Chondrocyte (in vitro differentiated cells): ENCODE results near the gene PAK1. TPM values are rescaled to one million over a fixed set of nuclear protein-coding genes. Genes with fewer than 3 reads are reported as not detected.

ENCODE experiments used
- DNase-seq: peaks from one replicate; pipeline ENCODE4 v3.0.0; 2021; ENCODE audit warnings: mixed read lengths, low spot score
- H3K27ac Mint-ChIP-seq: one replicate; pipeline ENCODE4 v1.8.0; 2021; ENCODE audit warnings: mild to moderate bottlenecking, moderate library complexity, mixed read lengths; ENCODE audit not compliant: unreplicated experiment
- H3K27me3 Mint-ChIP-seq: 2 replicates; pipeline ENCODE4 v1.8.0; 2021; ENCODE audit warnings: low read depth, mixed read lengths
- H3K36me3 Mint-ChIP-seq: 2 replicates; pipeline ENCODE4 v1.8.0; 2021; ENCODE audit warnings: low read depth, mixed read lengths
- H3K4me1 Mint-ChIP-seq: 2 replicates; pipeline ENCODE4 v1.8.0; 2021; ENCODE audit warnings: low read depth, mild to moderate bottlenecking, mixed read lengths
- H3K4me3 Mint-ChIP-seq: one replicate; pipeline ENCODE4 v1.8.0; 2021; ENCODE audit warnings: mild to moderate bottlenecking, moderate library complexity, mixed read lengths; ENCODE audit not compliant: unreplicated experiment
- H3K9me3 Mint-ChIP-seq: 2 replicates; pipeline ENCODE4 v1.8.0; 2021; ENCODE audit warnings: low read depth, mixed read lengths
- total RNA-seq: library from RNA; stranded (reverse); gene quantifications from 3 replicates; pipeline ENCODE4 v1.2.1, GENCODE V29; 2021
- TF ChIP-seq, protein P1 (sequence below): fragments of 200-600 bp; sonication (generic); IDR thresholded peaks from 2 replicates; pipeline ENCODE4 v1.5.0; 2021; ENCODE audit warnings: antibody characterized with exemption, mild to moderate bottlenecking, moderate library complexity

Gene PAK1
- total RNA-seq, 1 donor from 2014 or later = 28.2 TPM

DNA sequence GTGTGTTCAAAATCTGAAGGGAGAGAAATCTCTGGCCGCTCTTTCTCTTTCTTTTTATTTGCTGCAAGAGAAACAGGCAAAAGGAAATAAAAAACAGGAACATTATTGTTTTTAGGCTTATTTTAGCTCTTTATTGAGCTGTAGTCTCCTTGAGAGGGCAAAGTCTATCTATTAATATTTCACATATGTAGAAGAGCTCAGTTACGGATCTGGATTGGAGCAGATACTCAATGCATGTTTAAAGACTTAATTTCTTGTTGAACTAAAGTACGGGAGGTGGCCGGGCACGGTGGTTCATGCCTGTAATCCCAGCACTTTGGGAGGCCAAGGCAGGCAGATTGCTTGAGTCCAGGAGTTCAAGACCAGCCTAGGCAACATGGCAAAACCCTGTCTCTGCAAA is 94.0 kb downstream of the PAK1 start:
- Mint-ChIP-seq H3K4me1 (peaks cover 34% of the 10 kb centered on the region), H3K9me3 (no peaks in the 10 kb centered on the region), H3K36me3 (peaks cover 11% of the 10 kb centered on the region), H3K4me3 (no peak overlapping the region), H3K27me3 (no peaks in the 10 kb centered on the region), H3K27ac (no peak overlapping the region)
- no peak for DNase-seq
- TF ChIP-seq, protein P1, sequence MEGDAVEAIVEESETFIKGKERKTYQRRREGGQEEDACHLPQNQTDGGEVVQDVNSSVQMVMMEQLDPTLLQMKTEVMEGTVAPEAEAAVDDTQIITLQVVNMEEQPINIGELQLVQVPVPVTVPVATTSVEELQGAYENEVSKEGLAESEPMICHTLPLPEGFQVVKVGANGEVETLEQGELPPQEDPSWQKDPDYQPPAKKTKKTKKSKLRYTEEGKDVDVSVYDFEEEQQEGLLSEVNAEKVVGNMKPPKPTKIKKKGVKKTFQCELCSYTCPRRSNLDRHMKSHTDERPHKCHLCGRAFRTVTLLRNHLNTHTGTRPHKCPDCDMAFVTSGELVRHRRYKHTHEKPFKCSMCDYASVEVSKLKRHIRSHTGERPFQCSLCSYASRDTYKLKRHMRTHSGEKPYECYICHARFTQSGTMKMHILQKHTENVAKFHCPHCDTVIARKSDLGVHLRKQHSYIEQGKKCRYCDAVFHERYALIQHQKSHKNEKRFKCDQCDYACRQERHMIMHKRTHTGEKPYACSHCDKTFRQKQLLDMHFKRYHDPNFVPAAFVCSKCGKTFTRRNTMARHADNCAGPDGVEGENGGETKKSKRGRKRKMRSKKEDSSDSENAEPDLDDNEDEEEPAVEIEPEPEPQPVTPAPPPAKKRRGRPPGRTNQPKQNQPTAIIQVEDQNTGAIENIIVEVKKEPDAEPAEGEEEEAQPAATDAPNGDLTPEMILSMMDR = no peak

DNA sequence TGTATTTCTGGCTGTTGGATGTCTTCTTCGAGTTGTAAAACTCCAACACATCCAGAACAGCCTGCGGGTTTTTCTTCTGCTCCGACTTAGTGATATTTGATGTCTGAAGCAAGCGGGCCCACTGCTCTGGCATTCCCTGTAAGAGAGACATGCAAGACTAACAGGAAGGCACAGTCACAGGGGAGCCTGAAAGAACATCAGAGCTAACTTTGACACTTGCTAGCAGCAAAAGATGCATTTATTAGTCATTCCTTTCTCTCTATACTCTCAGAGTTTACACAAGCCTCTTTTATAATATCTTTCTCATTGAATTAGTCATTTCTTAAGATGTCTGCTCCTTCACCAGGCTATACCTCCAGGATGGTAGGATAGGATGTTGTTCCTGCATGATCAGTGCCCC is 94.6 kb downstream of the PAK1 start:
- peaks cover 35% of the 10 kb centered on the region for H3K4me1 Mint-ChIP-seq
- DNase-seq = no peak
- H3K9me3 Mint-ChIP-seq = no peaks in the 10 kb centered on the region
- no peak overlapping the region for H3K4me3 Mint-ChIP-seq
- TF ChIP-seq, protein P1 = no peak
- no peaks in the 10 kb centered on the region for H3K27me3 Mint-ChIP-seq
- H3K36me3 Mint-ChIP-seq = peaks cover 11% of the 10 kb centered on the region
- peak overlapping the region; percentile 55 for H3K27ac Mint-ChIP-seq

DNA sequence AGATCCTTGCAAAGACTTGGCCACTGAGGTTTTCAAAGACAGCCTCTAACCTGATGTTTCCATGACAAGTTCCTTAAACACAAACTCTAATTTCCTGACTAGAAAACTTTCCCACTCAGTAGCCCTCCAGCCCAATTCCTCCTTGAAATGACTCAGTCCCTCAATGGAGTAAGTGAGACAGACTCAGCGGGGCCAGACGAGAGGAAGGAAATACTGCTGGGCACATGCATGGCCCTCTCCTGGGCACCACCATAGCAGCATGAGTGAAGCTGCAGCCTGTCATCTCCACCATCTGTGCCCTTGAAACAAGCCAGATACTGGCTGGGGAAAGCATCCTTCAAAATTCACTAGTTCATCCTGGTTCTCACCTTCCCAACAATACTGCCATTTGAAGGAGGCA is 96.2 kb downstream of the PAK1 start:
- Mint-ChIP-seq H3K4me3 (no peak overlapping the region), H3K27ac (no peak overlapping the region), H3K36me3 (peaks cover 6% of the 10 kb centered on the region), H3K27me3 (no peaks in the 10 kb centered on the region), H3K9me3 (no peaks in the 10 kb centered on the region), H3K4me1 (peaks cover 35% of the 10 kb centered on the region)
- DNase-seq = no peak
- TF ChIP-seq, protein P1 = no peak

DNA sequence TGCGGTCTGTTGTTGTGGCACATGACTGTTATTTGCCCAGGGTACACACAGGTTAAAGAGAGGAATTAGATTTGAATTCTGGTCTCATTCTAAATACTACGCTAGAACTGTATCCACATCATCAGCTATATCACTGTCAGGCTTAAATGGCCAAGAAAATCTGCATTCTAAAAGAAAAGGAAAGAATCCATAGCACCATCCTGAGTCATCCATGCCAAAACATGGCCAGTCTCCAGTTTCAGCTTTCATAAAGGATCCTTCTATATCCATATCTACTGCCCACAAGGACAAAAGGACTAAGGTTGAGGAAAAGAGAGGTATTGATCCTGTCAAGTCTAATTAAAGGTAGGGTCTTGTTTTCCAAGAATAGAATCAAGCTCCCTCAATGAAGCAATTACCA is 98.8 kb downstream of the PAK1 start:
- Mint-ChIP-seq H3K9me3 (no peaks in the 10 kb centered on the region), H3K36me3 (peaks cover 6% of the 10 kb centered on the region), H3K27me3 (no peaks in the 10 kb centered on the region), H3K27ac (peak overlapping the region; percentile 6), H3K4me3 (no peak overlapping the region), H3K4me1 (peaks cover 23% of the 10 kb centered on the region)
- TF ChIP-seq, protein P1 = no peak
- no peak for DNase-seq

DNA sequence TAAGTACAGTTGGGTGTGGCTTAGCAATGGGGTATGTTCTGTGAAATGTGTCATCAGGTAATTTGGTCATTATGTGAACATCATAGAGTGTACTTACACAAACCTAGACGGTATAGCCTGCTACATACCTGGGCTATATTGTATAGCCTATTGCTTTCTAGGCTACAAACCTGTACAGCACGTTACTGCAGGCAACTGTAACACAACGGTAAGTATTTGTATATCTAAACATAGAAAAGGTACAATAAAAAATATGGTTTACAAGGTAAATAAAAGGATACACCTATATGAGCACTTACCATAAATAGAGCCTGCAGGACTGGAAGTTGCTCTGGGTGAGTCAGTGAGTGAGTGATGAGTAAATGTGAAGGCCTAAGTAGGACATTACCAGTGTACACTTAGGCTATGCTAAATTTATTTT is 99.3 kb downstream of the PAK1 start:
- H3K9me3 Mint-ChIP-seq = no peaks in the 10 kb centered on the region
- no peaks in the 10 kb centered on the region for H3K27me3 Mint-ChIP-seq
- no peak overlapping the region for H3K4me3 Mint-ChIP-seq
- H3K4me1 Mint-ChIP-seq = peaks cover 18% of the 10 kb centered on the region
- no peak for DNase-seq
- TF ChIP-seq, protein P1 = no peak
- H3K36me3 Mint-ChIP-seq = peaks cover 6% of the 10 kb centered on the region
- no peak overlapping the region for H3K27ac Mint-ChIP-seq
